ENCODE data around the gene ITGA3.
"Not testable (repeated sequence)": the region's sequence is repeated elsewhere in the genome, so short reads cannot be mapped to it uniquely, and the experiment has no call there.

The ITGA3 gene

DNA sequence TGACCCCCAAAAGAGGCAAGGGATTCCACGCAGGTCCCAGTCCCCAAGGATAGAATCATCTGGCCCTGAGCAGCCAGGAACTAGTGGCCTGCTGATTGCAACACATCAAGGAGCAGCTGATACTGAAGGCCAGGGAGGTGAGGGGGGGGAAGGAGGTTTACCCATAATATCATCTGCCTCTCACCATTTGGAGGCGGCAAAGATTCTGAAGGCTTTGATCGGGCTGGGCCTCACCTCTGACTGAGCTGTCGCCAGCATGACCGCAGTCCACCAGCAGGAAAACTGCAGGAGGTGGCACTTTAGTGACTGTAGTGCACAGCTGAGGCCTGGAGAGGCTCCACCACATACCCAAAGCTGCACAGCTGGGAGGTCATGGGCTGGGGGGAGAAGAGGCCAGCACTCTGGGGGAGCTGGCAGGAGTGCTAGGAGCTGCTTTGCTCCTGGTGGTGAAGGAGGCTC, 20.5 kb upstream of the ITGA3 start:
- no peak for DNase-seq (ENCODE audit: low spot score)

DNA sequence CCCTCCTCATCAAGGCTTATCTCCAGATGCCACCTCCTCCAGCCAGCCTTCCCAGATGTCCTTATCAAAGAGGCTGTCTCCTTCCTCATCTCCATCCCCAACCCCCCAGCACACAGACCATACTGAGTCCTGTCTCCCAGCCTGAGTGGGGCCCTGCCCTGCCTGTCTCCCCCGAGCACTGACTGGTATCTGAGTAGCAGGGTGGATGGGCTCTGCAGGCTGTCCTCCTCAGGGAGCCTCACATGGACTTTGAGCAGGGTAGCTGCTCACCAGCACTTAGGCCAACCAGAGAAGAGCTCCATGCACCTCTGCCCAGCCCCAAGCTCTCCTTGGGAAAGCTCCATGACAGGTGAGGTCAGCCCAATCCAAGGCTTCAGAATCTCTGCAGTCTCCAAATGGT, 20.0 kb upstream of the ITGA3 start:
- no peak for DNase-seq (ENCODE audit: low spot score)

DNA sequence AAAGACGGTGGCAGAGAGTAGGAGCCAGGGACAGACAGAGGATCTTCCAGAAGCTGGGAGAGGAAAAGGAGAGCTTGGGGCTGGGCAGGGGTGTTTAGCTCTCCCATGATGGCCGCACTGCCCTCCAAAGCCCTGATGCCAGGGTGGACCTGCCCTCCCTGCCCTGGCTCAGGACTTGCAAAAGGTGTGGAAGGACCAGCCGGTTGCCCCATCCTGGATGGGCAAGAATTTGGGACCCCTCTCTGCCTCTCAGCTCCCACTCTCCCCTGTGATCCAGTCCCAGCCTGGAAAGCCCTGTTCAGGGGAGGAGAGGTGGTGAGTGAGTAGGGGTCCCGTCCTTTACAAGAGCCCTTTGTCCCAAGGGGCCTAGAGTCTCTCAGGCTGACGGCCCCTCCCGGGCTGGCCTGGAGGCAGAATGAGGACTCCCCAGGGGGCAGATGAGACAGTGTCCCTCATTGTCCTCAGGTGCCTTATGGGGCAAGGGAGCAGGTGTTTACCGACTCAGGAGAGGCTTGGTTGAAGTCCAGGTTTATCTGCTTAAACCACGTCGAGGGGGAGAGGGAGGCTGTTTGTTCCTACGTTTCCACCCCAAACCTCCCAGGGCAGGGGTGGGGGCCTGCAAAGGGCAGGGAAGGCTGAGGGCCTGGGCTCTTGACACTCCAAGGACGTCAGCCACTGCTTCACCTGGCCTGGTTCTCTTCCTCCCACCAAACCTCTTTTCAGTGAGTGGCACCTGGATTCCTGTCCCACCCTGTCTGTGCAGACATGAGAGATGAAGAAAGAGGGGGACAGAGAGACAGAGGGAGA, 19.3 kb upstream of the ITGA3 start:
- DNase-seq (ENCODE audit: low spot score): no peak

DNA sequence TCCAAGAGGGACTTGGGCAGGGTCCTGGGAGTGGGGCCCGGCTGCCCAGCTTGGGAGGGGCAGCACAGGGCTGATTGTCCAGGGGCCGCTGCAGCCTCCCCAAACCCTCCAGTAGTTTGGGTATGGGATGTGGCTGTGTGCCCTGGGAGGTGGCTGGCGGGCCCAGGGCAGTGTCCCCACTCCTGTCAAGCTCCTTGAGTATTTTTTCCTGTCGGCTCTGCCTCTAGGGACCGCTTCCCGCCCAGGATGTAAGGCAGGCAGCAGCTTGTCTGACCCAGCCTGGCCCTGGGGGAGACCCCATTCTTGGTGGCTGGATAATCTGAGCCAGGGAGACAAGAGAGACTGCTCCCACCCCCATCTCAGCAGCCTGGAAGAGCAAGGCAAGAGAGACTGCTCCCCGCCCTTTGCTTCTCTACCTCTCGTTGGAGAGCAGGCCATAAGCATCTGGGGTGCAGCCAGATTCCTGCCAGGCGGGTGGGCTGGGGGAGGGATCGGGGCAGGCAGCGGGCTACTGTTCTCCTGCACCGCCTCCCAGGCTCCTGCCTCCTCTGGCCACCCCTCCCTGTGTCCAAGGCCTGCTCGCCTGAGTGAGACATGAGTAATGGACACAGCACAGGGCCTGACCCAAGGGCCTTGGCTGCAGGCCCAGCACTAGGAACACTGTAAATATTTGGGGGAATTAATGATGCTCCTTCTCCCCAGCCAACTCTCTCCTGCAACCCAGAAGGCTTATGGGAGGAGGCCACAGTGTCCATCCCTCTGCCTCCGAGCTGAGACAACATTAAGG, 18.4 kb upstream of the ITGA3 start:
- DNase-seq (ENCODE audit: low spot score): peak; percentile 79

DNA sequence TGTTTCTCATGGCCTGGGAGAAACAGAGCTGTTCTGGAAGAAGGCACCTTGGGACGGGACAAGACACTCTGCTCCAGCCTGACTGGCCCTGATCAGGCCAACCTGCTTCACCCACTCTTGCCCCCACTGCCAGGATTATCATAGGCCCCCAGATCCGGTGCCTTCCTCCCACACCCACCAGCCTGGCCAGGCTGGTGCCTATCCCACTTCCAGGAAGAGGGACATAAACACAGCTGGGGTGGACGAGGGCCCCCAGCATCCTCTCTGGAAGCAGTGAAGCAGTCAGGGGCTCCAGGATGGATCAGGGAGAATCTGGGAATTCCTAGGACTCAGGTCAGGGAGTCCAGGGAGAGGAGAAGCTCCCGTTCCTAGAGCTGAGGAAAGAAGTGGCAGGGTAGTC, 16.9 kb upstream of the ITGA3 start:
- DNase-seq (ENCODE audit: low spot score): no peak

DNA sequence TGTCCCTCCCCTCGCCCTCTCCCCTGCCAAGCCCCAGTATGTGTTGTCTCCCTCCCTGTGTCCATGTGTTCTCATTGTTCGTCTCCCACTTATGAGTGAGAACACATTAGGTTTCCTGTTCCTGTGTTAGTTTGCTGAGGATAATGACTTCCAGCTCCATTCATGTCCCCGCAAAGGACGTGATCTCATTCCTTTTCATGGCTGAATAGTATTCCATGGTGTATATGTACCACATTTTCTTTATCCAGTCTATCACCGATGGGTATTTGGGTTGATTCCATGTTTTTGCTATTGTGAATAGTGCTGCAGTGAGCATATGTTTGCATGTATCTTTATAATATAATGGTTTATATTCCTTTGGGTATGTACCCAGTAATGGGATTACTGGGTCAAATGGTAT, 15.4 kb upstream of the ITGA3 start:
- not testable (repeated sequence) for DNase-seq (ENCODE audit: low spot score)

DNA sequence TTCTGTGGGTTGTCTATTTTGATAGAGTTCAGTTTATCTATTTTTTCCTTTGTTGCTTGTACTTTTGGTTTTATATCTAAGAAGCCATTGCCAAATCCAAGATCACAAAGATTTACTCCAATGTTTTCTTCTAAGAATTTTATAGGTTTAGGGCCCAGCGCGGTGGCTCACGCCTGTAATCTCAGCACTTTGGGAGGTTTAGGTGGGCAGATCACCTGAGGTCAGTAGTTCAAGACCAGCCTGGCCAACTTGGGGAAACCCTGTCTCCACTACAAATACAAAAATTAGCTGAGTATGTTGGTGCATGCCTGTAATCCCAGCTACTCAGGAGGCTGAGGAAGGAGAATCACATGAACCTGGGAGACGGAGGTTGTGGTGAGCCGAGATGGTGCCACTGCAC, 13.7 kb upstream of the ITGA3 start:
- no peak for DNase-seq (ENCODE audit: low spot score)

DNA sequence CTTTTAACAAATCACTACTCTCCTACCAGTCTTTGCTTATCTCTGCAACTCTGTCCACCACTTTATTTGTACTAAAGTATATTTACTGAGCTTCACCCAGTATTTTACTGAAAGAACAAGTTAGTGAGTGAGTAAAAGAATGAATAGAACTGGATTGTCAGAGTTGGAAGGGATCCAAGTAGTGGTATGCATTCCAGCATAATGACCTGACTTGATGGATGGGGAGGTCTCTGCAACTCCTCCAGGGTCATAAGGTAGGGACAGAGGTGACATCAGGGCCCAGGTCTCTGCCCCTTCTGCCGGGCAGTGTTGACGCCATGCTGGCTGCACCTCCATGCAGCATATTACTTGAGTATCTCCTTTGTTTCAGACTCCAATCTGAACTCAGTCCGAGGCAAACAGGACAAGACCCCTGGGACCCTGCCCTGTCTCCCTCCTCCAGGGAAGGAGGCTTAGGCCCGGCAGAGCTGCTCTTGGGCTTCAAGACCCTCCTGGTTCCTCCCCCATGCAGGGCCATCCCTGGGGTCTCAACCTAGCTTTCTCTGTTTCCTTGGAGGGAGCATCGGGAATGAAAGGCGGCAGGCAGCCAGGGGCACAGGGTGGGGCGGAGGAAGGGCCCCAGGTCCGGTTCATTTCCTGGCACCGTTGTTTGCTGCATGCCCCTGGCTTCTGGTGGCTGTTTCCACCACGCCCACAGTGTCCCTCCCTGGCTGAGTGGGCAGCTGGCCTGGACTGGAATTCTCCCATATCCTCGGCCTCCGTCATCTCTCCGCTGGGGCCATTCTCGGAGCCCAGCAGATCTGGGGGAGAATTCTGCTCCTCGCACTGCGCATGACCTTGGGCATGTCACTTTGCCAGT, 12.4 kb upstream of the ITGA3 start:
- DNase-seq (ENCODE audit: low spot score): no peak

DNA sequence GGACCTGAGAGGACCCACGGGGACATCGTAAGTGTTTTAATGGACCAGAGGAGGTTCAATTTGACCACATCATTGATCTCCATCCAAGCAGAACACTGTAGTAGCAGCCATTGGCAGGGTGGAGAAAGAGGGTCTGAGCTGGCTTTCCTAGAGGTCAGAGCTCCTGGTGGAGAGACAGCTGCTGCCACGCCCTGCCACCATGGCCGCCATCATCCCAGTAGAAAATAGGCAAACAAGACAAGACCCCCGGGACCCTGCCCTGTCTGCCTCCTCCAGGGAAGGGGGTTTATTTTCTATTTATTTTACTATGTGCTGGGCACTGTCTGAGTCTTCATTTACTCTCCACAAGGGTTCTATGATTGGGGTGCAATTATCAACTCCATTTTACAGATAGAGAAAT, 11.4 kb upstream of the ITGA3 start:
- no peak for DNase-seq (ENCODE audit: low spot score)

DNA sequence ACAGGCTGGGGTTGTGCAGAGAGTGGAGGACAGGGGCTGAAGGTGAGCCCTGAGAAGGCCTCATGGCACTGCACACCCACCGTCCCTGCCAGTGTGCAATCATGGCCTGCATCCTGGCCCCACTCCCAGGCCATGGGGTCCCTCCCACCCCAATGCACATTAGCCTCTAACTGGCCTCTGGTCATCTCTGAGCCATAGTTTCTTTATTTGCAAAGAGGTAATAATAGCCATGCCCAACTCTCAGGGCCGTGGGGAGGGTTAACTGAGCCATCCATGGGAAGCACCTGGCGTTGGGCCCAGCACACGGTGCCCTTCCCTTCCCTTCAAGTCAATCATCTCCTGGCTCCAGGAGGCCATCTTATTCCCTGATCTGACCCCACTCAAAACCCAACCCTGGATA, 10.8 kb upstream of the ITGA3 start:
- DNase-seq (ENCODE audit: low spot score): no peak

DNA sequence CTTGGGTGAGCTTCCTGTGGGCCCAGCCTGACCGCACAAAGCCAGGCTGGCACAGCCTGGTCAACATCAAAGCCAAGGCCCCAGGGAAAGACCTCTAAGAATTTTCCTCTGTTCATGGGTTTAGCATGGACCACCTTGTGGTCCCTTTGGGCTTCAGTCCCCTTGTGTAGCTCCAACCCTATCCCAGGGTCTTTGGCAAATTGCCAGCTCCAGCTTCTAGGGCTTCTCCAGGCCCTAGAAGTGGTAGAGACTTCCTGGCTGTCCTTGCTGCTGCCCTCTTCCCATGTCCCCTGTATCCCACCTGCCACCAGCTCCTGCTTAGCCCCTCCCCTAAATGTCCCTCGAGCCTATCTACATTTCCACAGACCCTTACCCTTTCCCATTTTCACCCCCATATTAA, 9.7 kb upstream of the ITGA3 start:
- DNase-seq (ENCODE audit: low spot score): no peak

DNA sequence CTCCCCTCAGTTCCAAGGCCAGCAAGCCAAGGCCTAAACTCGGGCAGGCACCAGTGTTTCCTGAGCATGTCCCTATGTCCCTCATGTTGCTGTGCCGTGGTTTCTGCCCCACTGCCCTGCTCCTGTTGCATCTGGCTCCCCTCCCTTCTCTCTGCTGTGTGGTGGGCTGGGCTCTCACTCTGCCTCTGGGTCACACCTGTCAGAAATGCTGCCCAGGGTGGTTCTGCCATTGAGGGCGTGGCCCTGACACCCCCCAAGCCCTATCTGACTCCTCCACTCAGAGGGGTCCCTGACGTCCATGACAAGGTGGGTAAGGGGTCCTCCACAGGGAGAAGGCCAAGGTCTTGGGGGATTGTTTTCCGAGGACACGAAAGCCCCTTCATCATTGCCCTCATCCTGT, 9.2 kb upstream of the ITGA3 start:
- DNase-seq (ENCODE audit: low spot score): no peak

DNA sequence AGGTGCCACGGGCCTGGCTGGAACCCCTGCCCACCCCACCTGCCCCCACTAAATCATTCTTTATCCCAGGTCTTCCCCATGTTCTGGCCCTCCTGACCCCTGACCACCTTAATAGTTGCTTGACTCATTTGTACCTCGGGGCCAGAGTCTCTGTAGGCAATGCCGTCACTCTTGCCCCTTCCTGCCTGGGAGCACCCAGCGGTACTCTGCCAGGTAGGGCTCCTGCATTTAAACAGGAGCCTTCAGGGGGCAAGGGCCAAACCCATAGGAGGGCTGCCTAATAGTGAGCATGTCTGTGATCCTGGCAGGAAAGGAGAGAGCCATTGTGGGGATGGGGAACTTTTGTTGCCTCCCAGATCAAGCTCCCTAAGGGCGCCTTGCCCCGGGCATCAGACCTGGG, 8.8 kb upstream of the ITGA3 start:
- no peak for DNase-seq (ENCODE audit: low spot score)

DNA sequence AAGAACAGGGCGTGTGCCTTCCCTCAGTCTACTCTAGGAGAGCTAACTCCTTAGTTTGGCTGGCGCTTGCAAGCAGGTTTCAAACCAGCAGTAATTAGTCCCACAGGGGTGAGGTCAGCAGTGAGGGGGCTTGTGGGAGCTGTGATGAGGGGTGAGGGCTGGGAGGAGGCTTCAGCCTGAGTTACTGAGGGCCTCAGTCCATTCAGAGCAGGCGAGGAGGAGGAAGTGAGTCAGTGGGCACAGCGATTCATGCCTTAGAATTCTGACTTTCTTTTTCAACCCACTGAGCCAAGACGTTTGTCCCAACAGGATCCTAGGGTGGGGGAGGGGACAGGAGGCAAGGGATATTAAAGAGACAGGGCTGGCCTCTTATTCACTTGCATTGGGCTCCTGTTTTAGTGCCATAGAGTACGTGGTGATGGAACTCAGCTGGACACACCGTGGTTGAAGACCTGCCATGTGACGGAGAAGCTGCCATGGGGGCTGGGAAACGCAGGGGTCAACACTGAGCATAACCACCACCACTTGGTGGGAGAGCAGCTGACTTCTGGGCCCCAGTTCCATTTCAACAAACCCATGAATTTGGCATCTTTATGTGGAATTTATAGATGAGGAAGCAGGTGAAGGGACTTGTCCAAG, 8.3 kb upstream of the ITGA3 start:
- peak; percentile 75 for DNase-seq (ENCODE audit: low spot score)

DNA sequence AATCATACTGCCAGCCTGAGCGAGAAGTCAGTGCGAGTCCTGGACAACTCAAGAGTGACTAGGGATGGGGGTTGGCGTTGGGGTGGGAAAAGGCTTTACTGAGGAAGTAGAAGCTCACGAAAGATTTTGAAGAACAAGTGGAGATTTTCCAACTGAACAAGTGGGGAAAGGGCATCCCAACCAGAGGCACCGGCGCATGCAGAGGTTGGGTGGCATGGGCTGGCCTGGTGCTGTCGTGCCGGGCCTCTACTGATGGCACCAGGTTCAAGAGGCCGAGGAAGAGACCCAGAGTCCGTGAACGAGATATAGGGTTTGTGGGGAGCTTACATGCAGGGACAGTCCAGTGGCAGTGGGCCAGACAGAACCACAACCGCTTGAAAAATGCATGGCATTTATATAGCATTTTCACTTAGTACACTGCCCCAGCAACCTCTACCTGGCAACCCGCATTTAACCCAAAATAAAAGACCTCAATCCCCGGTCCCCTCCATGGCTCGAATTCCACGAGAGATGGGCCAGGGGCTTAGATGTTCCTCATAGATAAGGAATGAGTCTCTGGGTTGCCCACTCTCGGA, 7.7 kb upstream of the ITGA3 start:
- DNase-seq (ENCODE audit: low spot score): no peak

DNA sequence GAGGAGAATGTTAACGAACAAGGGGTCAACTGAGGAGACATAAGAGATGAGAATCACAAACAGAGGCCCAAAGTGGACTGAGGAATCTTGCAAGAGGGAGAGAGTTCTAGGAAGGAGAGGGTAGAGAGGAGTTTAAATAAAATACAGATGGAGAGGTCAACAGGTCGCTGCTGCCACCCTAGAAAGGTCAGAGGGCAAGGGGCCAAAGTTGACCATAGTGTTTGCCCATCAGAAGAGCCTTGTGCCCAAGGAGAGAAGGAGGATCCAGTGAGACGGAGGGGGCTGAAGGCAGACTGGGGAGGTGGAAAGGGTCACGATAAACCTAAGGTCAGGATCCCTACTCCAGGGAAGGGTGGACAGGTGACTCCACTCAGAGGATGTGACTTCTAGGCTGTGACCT, 6.9 kb upstream of the ITGA3 start:
- DNase-seq (ENCODE audit: low spot score): no peak

DNA sequence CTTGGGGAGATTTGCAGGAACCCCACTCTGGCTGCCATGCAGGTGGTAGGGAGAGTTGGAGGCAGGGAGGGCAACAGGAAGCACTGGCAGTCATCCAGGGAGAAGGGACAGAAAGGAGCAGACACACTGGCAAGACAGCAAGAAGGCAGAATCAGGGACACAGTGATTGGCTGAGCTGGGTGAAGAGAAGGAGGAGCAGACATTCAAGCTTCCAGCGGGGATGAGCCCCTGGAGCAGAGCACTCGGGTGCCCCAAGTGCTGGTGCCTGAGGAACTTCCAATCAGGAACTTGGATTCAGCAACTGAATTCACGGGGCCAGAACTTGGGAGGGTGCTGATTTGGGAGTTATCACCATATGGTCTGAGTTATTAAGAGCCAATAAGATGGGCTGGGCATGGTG, 6.3 kb upstream of the ITGA3 start:
- DNase-seq (ENCODE audit: low spot score): no peak

DNA sequence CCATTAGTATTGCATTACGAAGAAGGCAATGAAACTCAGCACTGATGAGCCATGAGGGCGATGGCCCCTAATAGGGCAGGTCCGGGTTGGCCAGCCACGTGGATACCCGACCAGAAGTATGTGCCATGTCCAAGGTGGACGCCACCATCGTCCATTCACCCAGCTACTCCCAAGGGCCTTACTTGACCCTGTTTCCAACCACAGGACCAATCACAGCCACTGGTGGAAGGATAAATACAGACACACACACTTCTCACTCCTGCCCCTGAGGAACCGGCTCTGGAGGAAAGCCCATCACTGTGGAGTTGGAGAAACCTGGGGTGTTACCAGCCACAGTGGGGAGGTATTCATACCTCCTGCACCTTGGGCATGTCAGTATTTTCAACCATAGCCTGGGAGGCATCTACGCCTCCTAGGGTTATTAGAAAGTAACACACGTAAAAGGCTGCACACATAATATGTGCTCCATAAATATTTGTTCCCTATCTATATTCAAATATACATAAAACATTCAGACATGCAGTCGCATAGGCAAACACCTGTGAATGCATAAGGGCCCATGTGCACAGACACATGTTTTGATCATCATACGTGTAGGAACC, 5.4 kb upstream of the ITGA3 start:
- no peak for DNase-seq (ENCODE audit: low spot score)

DNA sequence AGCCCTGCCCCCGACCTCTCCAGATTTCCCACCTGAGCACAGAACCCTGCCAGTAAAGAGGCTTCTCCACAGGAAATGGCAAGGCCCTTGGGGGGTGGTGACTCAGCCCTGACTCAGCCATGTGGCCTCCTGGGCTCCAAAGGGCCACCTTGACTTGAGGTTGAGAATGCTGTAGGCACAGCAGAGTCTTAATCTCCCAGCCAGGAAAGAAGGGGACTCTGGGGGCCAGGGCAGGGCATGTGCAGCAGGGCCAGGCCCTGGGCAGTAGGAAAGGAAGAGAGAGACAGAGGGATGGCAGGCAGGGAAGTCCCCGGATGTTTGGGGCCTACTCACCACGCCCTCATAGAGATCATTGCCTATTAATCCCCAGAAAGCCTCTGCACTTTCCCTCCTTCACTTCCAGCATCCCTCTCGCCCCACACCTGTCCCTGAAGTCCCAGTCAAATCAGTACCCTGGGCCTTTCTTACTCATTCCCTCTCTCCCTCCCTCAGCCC, 4.8 kb upstream of the ITGA3 start:
- peak; percentile 78 for DNase-seq (ENCODE audit: low spot score)

DNA sequence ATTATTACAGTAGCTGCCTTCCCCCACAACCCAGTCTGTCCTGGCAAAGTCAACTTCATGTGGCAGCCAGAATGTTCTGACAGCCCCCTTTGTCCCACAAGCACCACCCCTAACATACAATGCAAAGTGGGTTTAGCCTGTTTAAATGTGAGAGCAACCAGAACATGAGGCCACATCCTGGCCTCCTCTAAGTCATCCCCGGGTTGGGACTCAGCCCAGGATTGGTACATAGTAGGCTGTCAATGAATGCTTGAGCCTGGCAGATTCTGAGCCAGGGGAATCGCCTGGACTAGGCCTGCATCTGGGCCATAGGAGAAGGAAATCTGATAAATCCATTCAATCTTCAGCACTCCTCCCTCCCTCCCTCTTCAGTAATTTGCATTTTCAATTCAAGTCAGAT, 4.3 kb upstream of the ITGA3 start:
- DNase-seq (ENCODE audit: low spot score): no peak

DNA sequence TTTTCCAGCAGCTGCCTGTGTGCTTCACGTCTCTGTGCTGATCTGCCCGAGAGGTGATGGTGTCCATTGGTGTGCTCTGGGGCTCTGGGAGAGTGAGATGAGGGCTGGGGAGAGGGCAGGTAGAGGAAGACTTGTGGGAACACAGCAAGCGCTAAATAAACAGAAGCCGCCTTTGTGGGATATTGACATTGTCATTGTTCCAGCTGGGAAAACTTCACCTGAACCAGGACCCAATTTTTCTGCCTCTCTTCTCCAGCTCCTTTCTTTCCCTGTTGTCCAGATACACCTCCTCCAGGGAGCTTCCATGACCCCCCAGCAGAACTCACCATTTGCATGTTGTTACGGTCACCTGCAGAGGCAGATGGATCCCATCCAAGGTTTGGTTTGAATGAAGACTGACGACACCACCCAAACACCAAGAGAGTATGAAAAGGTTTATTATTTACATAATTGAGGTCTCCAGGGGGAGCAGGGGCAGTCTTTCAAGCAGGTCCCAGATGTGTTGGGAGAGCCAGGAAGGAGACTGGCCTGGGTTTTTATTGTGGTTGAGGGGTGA, 3.6 kb upstream of the ITGA3 start:
- no peak for DNase-seq (ENCODE audit: low spot score)
